Measurements from ENCODE around the gene ANKRD44.

Gene ANKRD44

GRCh38 chr2:197102231-197102630 lies 208.3 kb downstream of the ANKRD44 start:
- DNase-seq = no peak

GRCh38 chr2:197101519-197101918 lies 209.1 kb downstream of the ANKRD44 start:
- DNase-seq = no peak

- no peak for DNase-seq
Measured at GRCh38 chr2:197097578-197098366, 212.8 kb downstream of the ANKRD44 start.

DNA sequence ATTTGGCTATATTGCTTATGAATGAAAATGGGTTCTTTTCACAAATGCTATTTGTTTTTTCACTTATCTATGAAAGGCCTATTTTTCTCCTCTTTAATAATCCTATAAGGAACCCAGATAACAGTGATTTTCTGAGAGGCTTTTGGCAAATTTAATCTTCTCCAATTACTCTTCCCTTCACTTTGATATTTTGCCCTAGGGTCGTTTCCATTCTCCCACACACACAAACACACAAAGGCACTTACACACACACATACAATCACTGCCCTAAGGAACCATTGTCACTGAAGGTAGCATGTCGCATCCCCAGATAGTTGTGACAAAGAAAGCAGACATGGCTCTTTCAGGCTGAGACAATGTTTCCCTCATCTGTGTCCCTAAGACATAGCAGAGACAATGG lies 213.9 kb downstream of the ANKRD44 start:
- no peak for DNase-seq

GRCh38 chr2:197092431-197092830 lies 218.1 kb downstream of the ANKRD44 start:
- no peak for DNase-seq

GRCh38 chr2:197090742-197091367 lies 219.7 kb downstream of the ANKRD44 start:
- no peak for DNase-seq

DNA sequence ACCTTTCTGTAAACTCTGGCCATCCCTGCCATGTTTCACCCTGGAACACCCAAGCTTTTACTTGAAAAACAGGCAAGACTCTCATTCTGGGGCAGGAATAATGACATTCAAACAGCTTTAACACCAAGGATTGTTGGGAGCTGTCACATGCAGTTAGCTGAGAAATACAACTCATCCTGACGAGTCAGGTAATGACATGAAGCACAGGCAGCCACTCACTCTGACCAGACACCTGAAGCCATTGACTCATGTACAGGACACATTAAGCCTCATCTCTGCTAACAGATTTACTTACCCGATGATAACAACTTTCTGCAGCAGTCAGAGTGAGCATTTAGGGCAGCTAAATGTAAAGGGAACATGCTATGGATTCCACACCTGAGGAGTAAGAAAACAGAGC lies 220.9 kb downstream of the ANKRD44 start:
- no peak for DNase-seq

DNA sequence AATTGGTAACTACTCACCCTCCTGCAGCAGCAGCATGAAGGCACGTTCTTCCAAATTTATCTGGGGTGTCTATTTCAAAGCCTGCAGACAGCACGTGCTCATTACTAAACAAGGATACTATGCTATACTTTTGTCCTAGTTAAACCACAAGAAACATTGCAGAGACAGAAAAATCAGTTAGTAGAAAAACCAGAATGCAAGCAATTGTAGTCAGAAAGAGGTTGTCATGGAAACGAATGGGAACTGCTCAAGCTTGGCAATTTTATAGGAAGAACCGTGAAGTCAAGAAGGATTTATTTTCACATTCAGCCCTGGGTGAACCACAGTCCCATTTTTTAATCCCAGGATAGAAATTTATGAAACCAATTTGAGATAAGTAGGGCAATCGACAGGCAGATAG lies 221.9 kb downstream of the ANKRD44 start:
- peak in 1 of 2 donors; percentile 31 for DNase-seq

GRCh38 chr2:197086500-197086899 lies 224.1 kb downstream of the ANKRD44 start:
- peak; percentile 90 to 93 for DNase-seq

- DNase-seq = no peak
Measured at GRCh38 chr2:197085665-197086064, 224.9 kb downstream of the ANKRD44 start.

DNA sequence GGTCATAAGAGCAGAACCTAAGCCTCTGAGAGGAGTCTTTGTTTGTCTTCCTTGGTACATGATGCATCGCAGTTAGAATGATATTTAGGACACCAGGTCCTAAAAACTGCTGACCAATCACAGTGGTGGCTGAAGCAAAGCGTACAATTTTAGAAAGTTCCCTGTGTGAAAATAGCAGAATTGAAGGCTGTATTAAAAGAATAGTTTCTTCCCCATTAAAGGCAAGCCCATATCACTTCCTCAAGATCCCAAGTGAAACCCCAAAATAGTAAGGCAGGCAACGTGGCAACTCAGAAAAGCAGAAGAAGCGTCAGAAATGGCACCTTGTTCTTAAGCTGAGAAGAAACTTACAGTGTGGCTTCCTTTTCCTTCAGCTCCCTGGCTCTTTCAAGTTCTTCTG lies 229.3 kb downstream of the ANKRD44 start:
- peak; percentile 79 to 80 for DNase-seq

DNA sequence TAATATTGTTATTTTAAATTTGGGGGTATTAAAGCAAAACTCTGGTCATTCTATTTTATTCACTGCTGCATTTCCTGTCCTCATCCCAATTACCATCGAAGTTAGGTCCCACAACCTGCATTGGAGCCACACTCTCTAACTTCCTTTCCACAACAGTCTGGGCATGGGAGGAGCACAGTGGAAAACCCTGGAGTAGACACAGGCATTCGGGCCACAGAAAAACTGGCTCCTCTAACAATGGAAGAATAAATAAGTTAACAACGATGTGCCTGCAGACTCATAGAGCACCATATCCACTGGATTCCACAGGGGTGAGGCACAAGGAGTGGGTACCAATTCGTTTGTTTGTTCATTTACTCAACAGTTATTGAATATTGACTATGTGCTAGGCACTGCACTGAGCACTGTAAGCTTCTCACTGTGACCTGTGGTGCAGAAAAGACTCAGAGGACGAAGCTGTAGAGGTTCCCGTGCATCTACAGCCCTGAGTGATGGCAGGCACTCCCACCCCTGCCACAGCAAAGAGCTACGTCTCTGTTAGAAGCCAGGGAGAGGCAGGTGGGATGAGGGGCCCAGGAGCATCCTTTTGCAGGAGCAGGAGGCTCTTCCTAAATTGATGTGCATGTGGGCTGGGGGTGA lies 229.9 kb downstream of the ANKRD44 start:
- DNase-seq = no peak

DNA sequence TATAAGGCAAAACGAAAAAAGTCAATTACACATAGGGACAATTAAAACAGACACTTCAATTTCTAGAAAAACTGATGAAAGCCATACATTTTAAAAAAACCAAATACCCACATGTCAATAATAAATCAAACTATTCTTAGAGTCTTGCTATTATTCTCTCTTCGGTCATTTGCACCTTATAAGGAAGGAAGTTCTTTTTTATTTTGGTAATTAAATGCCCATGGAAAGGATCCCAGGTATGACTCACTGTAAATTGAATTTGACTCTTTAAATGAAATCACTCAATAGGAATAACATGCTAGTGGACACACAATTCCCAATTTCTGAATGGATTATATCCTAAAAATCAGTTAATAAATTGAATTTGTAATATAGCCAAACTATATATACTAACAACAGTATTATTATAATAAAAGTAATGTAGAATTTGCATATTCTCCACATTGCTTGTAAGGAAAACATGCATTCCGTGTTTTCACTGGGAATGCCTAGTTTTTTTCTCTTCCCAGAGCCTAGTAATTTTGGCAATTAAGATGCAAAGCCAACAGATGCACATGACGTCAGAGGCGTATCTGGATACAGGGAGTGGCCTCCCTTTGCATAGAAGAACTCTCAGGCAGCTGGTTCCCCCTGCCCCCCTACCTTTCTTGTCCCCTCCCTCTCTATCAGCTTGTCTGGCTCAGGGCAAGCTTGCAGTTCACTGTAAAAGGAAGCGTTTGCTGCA lies 230.6 kb downstream of the ANKRD44 start:
- no peak for DNase-seq

DNA sequence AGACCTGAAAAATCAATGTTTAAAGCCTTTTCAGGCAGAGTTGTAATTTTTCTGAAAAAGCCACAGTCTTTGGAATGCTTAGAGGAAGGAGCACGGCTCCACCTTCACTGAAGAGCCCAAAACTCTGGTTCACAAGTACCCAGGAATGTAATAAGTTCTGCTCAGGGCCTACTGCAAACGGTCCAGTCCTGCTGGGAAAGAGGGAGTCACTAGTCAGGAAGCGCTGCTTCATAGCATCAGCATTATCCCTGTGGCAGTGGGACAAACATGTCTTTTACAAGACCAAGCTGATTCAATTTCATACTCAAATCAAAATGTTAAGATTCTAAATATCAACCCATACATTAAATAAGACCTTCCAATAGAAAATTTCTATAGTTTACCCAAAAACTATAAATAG lies 231.2 kb downstream of the ANKRD44 start:
- DNase-seq = no peak

GRCh38 chr2:197078535-197078934 lies 232.0 kb downstream of the ANKRD44 start:
- no peak for DNase-seq

- DNase-seq = no peak
Measured at GRCh38 chr2:197077336-197077735, 233.2 kb downstream of the ANKRD44 start.

GRCh38 chr2:197076652-197077051 lies 233.9 kb downstream of the ANKRD44 start:
- DNase-seq = no peak

GRCh38 chr2:197075754-197076337 lies 234.7 kb downstream of the ANKRD44 start:
- peak; percentile 28 to 37 for DNase-seq

GRCh38 chr2:197075281-197075680 lies 235.3 kb downstream of the ANKRD44 start:
- DNase-seq = no peak

DNA sequence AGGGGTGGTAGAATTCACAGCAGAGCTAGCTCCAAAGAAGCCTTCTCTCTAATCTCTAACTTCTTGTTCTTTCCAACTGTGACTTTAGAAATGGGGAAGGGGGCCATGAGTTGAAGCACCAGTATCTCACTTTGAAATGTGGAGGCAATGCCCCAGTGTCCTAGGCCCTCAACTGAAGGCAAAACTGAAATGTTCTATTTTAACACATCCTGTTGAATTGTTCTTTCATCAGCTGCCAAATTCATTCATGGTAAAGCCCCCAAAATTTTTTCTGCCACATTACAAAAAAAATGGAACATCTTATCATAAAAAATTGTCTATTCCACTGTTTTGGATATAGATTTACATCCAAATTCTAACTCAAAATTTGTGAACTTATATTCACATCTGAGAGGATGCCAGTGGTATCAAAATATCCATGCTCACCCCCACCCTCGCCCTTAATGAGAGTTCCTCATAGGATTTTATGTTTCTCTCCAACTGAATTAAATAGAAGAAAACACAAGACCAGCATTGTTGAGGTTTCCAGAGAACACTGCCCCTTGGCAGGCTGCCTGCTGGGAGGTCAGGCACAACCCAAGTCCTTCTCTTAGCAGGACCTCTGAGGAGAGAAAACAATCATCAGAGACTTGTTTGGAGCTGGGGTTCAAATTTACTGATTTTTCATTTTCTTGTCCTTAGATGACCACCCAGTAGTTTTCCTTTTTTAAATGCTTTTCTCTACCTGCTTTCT lies 236.7 kb downstream of the ANKRD44 start:
- DNase-seq = no peak

DNA sequence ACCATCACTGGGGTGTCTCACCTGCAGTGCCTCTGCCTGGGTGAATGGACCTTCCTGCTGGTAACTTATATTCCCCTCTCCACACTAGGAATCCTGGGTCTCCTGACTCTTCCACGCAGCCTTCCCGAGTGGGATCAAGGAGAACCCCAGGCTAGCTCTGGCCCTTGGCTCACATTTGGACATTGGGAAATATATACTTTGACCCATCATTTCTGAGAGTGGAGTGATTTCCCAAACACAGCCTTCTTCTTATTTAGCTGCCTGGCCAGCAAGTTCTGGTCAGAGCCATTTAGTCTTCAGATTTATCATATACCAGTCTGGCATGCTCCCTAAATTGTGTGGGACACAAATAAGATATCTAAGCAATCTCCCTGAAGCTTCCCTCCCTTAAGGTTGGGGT lies 237.3 kb downstream of the ANKRD44 start:
- DNase-seq = no peak

DNA sequence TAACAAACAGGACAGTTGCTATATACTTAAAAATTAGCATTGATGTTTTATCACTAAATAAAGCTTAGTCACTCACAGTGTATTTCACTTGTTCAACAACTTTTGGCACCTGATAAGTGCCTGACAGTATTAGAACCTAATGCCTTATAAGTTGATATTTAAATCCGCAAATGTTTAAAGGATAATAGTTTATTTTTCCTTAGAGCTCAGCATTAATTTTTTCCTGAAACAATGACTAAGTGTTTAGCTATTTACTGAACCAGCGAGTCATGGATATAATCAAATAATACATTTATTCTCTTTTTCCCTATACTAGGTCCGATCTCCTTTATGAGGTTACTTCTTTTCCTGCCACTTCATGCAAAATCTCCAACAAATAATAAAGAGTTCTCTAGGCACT lies 238.0 kb downstream of the ANKRD44 start:
- no peak for DNase-seq
